ENCODE data around the gene PACS1.
A peak's percentile ranks its signal among the peaks of the same experiment; 100 is the strongest.

PACS1 gene

GRCh38 chr11:66189031-66189745 is 119.1 kb downstream of the PACS1 start:
- no peak for DNase-seq

- DNase-seq, result no peak
Observed at GRCh38 chr11:66190786-66191185, 120.7 kb downstream of the PACS1 start.

DNA sequence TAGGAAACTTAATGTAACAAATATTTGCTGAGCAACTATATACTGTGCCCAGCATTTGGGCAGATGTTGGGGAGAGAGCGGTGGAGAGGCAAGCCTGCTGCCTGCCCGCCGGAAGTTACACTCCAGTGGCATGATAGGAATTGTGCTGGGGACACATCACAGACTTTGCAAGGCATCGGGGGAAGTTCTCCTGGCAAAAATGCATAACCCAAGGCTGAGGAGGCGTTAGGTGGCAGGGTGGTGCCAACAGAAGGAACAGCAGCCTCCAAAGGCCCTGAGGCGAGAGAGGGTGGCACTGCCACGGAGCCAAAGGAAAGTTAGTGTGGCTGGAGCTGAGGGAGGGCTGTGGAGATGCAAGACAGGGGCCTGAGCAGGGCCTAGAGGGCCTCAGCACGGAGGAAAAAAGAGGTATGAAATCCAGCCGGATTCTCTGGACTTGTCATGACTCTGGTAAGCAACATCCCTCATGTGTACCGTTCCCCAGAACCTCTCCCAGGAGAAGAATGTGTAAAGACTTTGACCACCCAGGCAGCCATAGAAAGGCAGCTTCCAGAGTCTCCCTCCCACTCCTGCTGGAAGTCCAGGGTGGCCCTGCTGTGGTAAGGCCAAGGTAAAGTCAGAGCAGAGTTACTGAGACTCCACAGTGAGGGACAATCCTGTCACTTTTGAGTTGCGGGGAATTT is 122.2 kb downstream of the PACS1 start:
- DNase-seq, result no peak

DNA sequence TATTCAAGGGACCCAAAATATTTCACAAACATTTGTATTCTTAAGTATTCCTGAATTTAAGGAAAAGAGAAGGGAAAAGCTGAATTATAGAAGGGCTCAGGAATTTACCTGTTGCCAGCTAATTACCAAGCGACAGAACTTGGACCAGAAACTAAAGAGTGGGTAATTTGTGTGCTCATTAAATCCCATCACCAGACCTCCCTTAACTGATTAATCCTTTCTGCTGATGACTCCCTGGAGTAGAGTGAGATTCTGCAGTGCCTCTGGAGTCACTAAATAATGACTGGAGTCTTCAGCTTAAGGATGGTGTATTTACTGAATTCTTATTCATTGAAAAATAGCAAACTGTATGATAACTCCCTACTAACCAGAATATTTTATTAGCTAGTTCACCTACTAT is 124.3 kb downstream of the PACS1 start:
- DNase-seq, result no peak

GRCh38 chr11:66195867-66196266 is 125.8 kb downstream of the PACS1 start:
- no peak for DNase-seq

DNA sequence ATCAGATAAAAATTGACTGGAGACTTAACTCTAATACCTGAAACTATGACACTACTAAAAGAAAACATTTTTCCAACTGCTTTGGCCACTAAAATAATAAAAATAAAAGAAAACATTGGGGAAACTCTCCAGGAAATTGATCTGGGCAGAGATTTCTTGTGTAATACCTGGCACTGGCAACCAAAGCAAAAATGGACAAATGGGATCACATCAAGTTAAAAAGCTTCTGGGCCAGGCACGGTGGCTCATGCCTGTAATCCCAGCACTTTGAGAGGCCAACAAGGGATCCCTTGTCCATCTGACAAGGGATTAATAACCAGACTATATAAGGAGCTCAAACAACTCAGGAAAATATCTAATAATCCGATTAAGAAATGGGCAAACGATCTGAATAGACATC is 133.8 kb downstream of the PACS1 start:
- no peak for DNase-seq

DNA sequence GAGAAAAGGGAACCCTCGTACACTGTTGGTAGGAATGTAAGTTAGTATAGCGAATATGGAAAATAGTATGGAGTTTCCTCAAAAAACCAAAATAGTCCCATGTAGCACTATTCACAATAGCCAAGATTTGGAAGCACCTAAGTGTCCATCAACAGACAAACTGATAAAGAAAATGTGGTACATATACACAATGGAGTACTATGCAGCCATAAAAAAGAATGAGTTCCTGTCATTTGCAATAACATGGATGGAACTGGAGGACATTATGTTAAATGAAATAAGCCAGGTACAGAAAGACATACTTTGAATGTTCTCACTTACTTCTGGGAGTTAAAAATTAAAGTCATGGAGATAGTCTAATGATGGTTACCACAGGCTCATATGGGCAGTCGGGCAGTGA is 134.3 kb downstream of the PACS1 start:
- DNase-seq, result no peak

GRCh38 chr11:66207816-66208215 is 137.7 kb downstream of the PACS1 start:
- DNase-seq, result no peak

- DNase-seq, result no peak
Observed at GRCh38 chr11:66211100-66211499, 141.0 kb downstream of the PACS1 start.

DNA sequence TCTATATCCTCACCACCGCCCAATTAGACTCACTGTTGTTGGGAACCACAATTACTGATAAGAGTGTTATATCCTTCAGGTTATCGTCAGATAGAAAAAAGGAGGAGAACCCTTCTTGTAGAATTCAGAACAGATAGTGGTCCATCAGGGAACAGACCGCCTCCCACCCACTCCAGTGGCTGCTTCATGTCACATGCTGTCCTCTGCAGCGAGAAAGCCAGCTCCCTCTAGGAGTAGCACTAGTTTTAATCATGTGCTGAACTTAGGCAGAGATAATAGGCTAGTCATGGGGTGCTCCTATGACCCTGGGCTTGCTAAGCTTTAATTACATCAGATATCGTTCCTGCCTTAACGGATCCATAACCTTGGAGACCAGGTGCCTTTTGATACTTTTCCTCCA is 146.8 kb downstream of the PACS1 start:
- DNase-seq, result no peak

DNA sequence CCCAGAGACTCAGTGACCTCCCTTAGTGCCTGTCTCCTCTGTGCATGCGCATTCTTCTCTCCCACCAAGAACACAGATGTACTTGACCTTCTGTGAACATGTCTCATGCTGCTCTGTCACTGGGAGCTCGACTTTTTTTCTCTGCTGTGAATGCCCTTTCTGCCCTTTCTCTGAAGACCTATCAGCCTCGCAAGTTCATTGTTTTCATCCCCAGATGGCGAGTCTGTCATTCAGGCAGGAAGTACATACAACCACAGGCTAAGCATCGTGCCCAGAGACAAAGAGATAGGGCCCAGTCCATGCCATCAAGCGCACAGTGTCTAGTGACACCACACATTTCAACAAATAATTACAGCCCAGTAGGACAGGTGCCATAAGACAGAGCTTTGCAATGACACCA is 148.0 kb downstream of the PACS1 start:
- DNase-seq, result no peak

DNA sequence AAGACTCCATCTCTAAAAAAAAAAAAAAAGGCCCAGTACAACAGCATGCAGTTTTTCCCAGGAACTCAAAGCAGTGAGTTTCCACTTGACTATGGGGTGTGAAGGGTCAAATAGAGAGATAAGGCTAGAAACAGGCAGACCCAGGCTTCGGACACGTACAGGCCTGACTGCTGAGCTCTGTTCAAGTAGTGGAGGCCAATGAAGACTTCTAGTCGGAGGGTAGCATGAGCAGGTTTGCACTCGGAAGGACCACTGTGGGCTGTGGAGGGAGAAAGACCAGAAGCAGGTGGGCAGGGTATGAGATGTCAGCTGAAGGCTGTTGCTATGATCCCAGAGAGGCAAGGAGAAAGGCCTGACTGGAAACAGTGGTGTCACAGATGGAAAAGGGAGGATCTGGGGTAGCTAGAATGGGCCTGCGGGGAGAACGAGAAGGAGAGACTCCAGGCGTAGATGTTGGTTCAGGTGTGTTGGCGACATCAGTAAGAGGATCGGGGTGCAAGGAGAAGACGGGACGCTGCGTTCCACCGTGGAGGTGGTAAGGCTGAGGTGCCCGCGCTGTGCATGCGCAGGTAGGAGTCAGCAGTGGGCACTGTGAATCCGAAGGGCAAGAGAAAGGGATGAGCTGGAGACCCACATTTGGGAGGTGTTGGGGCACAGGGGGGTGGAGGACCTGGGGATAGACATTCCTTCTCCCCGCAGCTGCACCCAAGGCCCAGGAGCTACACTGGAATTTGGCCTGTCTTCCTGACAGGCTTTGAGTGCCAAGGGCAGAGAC is 149.0 kb downstream of the PACS1 start:
- DNase-seq, result no peak

- no peak for DNase-seq
Observed at GRCh38 chr11:66219846-66220565, 149.9 kb downstream of the PACS1 start.

DNA sequence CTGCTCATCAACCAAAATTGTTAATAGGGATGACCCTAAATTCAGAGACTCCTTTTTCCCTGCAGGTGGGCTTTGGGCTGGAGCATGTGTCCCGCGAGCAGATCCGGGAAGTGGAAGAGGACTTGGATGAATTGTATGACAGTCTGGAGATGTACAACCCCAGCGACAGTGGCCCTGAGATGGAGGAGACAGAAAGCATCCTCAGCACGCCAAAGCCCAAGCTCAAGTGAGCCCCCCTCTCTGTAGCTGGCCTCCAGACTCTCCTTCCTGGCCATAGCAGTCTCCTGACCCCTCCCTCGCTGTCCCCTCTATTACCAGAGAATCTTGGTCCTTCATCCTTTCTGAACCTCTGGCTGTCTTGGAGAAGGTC is 150.5 kb downstream of the PACS1 start:
- no peak for DNase-seq

DNA sequence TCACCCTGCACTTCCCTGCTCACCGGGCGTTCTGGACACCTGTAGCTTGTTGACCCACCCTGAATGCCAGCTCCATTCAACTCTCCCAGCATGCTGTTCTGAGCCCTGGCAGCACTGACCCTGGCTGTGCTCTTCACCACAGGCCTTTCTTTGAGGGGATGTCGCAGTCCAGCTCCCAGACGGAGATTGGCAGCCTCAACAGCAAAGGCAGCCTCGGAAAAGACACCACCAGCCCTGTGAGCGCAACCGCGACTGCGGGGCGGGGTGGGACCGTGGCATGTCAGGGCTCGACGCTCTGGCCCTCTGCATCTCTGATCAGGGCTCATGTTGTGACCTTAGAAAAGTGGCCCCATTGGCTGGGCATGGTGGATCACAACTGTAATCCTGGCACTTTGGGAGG is 150.9 kb downstream of the PACS1 start:
- DNase-seq, result no peak

- DNase-seq, result no peak
Observed at GRCh38 chr11:66221726-66222236, 151.7 kb downstream of the PACS1 start.

DNA sequence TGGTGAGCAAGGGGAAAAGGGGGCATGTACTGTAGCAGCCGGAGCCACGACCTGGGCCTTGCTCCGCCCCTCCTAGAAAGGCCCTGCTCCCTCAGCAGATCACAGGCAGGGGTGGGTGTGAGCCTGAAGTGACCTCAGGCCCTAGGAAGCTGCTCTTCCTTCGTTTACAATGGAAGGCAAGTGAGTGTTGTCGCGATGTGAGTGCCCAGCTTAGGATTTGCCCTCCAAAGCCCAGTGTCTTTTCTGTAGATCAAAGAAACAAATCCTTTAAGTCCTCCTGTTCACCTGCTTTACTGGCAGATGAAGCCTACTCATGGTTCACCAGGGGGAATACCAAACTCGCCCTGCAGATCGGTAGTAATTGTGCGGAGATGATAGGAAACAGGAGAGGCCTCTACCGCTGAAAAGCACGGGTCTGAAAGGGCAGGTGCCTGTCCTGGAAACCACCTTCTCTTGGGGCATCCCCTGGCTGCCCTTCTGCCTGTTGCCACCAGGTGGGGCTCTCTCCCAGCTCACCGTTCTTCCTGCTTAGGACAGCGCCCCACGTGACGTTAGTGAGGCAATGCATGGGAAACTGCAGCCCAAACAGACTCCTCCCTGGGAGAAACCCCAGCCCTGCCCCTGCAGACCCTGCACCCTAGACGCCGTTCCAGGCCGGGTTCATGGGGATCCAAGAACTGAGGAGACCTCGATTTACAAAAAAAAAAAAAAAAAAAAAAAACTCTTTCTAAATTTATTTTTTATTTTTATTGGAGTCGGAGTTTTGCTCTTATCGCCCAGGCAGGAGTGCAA is 152.5 kb downstream of the PACS1 start:
- peak; percentile 91 to 92 for DNase-seq

DNA sequence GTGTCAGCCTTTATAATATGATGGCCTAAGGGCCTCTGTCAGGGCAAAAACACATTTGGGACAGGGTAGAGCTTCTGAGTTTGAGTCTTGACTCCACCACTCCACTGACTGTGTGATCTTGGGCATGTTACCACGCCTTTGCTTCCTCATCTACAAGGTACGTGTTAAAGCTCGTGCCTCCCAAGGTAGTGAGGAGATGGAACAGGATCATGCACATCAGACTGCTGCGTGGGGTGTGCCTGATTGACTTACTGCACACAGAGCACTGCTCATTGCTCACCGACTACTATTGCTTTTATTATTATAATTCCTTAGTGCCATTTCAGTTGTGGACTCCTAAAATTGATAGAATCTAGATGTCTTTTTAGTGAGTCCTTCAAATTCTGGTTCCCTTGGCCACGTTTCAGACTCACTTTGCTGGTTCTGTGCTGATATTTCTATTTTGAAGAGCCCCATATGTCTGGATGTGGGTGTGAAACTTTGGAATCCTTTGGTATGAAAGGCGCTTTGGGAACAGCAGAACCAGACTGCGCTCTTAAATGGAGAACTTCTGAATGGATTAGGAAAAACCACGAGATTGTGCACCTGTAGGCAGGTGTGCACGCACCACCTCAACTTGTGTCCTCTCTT is 154.3 kb downstream of the PACS1 start:
- no peak for DNase-seq

DNA sequence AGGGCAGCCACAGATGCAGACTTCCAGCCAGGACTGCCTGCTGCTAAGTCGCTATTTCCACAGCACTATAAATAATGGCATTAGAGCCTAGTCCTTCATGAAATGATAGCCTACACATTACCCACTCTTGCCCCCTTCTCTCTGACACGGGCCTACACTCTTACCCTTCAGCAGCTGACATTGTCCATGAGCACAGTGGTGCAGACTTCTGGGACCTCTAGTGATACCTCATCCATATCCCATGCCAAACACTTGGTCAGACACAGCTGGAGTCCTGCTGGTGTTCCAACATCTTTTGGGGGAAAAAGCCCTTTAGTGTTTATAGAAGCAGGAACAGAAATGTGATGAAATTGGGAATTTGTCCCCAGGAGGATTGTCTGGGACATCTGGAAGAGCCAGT is 155.0 kb downstream of the PACS1 start:
- peak in 1 of 2 experiments; percentile 14 for DNase-seq

DNA sequence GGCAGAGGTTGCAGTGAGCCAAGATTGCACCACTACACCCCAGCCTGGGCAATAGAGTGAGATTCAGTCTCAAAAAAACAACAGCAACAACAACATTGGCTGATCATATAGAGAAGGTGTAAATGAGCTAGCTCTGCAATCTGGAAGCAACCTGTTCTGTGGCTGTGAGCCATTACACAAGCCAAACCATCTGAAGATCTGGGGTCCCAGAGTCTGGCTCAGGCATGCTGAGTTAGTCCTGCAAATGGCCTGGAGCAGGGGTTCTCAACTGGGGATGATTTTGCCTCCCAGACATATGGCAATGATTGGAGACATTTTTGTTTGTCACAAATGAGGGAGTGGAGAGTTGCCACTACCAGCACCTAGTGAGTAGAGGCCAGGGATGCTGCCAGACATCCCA is 156.0 kb downstream of the PACS1 start:
- no peak for DNase-seq

DNA sequence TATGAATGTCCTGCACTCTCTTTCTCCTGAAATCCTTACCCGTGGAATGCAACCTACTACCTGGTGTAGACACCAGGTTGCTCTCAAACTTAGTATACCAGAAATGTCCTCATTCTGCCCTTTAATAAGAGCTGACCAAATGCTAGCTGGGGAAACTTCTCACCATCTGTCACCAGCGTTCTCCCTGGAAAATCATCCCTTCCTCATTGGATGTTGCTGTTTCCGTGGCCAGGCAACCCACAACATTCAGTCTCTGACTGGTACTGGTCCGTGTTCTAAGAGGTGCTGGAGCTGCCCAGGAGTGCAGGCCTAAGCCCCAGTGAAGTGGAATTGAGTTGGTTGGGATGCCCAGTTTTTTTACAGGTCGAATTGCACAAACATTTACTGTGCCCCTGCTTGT is 157.6 kb downstream of the PACS1 start:
- DNase-seq, result no peak

DNA sequence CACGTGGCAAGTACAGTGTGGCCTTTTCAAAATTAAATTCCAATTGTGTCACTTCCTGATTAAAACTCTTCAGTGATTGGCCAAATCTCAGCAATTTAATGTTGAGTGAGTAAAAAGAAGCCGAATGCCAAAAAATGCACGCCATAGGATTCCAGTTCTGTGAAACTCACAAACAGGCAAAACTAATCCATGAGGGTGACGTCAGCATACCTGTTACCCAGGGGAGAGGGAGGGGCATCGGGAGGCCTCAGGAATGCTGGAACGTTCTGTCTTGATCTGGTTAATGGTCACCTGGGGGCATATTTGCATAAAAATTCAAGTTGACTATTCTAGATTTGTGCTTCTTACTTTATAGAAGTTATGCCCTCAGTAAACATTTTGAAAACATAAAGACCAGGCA is 158.4 kb downstream of the PACS1 start:
- no peak for DNase-seq

Data from NCI-H2081 (cell line).